SK-N-MC (cell line): ENCODE data around the gene ABHD2.

ENCODE experiments used
- DNase-seq: peaks from one replicate; pipeline ENCODE4 v3.0.0-alpha.2; 2011; ENCODE audit warnings: low read depth, low spot score
- H3K27ac ChIP-seq: fragments of 200-600 bp; sonication (generic); 2 replicates; pipeline ENCODE4 v1.5.1; 2016; ENCODE audit warnings: mixed run types
- H3K36me3 ChIP-seq: fragments of 200-600 bp; sonication (generic); 2 replicates; pipeline ENCODE4 v1.6.1; 2017; ENCODE audit warnings: antibody characterized with exemption, low read length, mixed read lengths; ENCODE audit not compliant: insufficient read depth
- H3K4me3 ChIP-seq: fragments of 200-600 bp; sonication (generic); 2 replicates; pipeline ENCODE4 v1.5.1; 2016
- H3K9ac ChIP-seq: fragments of 200-600 bp; sonication (generic); 2 replicates; pipeline ENCODE4 v1.8.0; 2017; ENCODE audit warnings: mixed run types, mixed read lengths; ENCODE audit not compliant: insufficient read length
- H3K9me3 ChIP-seq: fragments of 200-600 bp; sonication (generic); 2 replicates; pipeline ENCODE4 v1.6.1; 2017; ENCODE audit warnings: low read depth, mild to moderate bottlenecking, antibody characterized with exemption, low read length, moderate library complexity, mixed read lengths
- EZH2 ChIP-seq: fragments of 200-600 bp; sonication (generic); IDR thresholded peaks from one replicate; pipeline ENCODE4 v1.6.1; 2017; ENCODE audit warnings: antibody characterized with exemption
- FOXP2 ChIP-seq: optimal IDR thresholded peaks from 2 replicates; pipeline ENCODE3; 2011; ENCODE audit warnings: mild to moderate bottlenecking, moderate library complexity; ENCODE audit not compliant: insufficient read depth; ENCODE audit errors: extremely low read length, control extremely low read depth
- POLR2AphosphoS5 ChIP-seq: IDR thresholded peaks from 2 replicates; pipeline ENCODE4 v1.6.1; 2012; ENCODE audit warnings: mild to moderate bottlenecking, low read depth, low read length, borderline replicate concordance

Gene ABHD2

DNA sequence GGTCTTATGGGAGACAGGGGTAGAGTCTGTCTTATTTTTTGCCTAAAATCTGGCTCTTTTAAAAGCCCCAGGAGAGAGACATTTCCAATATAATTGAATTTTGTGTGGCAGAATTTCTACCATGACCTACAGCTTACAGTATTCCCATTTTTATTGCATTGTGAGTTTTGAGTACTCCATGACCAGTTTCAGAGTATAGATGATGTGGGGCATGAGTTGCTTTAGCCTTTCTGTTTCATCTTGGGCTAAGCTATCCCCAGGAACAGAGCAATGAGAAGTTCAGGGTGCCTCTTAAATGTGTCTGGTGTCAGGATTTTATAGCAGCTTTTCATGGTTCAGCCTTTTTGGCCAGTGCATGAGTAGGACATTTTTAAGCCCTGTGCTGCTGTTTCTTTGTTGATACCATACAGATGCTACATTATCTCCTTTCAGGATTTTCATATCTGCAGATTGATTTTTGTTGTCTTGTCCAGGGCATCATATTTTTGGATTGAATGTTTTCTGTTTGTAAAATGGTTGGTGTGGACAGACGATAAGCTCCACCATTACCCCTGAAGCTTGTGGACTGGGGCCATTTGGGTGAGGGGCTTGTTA, 3.5 kb downstream of the ABHD2 start:
- no peaks in the 10 kb centered on the region for H3K9me3 ChIP-seq
- H3K27ac ChIP-seq: no peak overlapping the region
- H3K9ac ChIP-seq: no peak overlapping the region
- TF ChIP-seq EZH2 (no peak), POLR2AphosphoS5 (no peak), FOXP2 (no peak)
- H3K36me3 ChIP-seq: no peaks in the 10 kb centered on the region
- H3K4me3 ChIP-seq: no peak overlapping the region
- no peak for DNase-seq

DNA sequence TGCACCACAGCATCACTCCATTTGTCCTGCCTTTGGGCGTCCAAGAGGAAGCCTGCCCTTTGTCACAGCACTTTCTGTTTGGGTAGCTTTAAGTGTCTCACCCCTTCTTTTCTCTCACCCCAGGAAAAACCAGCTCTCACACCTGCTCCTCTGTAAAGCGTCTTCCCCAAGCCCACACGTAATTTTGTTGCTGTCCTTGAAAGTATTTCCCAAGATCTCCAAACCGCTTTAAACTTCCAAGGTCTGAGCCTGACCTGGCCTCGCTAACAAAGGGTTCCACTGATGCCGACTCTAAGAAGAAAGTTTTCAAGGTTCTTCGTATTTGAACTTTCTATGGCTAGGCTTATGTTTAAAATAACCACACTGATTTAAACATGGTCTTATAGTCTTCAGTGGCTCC, 5.3 kb downstream of the ABHD2 start:
- Histone ChIP-seq H3K36me3 (no peaks in the 10 kb centered on the region), H3K9ac (no peak overlapping the region), H3K27ac (no peak overlapping the region), H3K4me3 (no peak overlapping the region), H3K9me3 (no peaks in the 10 kb centered on the region)
- no peak for TF ChIP-seq EZH2
- no peak for DNase-seq

DNA sequence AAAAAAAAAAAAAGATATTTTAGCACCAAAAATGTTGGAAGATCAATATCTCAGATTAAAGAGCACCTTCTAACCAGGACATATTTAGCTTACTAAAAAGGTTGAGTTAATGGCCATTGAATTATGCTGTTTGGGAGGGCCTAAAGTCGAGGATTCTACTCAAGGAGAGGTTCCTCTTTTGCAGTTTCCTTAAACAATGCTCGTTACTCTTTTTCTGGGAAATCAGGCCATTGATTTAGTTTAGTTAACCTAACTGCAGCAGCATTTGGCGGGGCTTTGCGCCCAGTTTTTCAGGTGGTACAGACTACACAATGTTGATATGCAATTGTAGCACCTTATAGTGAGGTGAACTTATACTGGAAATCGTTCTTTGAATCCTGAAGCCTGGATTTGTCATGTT, 6.8 kb downstream of the ABHD2 start:
- H3K36me3 ChIP-seq: no peaks in the 10 kb centered on the region
- no peak overlapping the region for H3K27ac ChIP-seq
- H3K4me3 ChIP-seq: no peak overlapping the region
- DNase-seq: no peak
- no peaks in the 10 kb centered on the region for H3K9me3 ChIP-seq
- TF ChIP-seq FOXP2 (no peak), POLR2AphosphoS5 (no peak), EZH2 (no peak)
- H3K9ac ChIP-seq: no peak overlapping the region

DNA sequence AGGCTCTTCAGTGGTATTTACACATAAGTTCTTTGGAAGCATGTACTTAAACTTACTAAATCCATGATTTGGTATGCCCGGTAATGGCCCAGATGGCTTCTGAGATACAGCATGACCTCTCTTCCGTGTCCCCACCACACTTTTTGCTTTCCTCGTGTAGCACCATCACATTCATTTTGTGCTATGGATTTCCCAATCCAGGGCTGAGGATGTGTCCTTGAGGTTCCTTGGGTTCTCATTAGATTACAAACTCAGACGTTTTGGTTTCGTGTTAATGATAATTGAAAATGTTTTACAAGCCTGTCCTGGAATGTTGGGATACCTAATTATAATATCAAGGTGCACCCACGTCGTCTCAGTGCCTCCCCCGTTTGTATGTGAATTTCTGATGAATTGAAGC, 7.3 kb downstream of the ABHD2 start:
- Histone ChIP-seq H3K36me3 (no peaks in the 10 kb centered on the region), H3K9me3 (no peaks in the 10 kb centered on the region), H3K4me3 (no peak overlapping the region), H3K27ac (no peak overlapping the region), H3K9ac (no peak overlapping the region)
- TF ChIP-seq FOXP2 (no peak), POLR2AphosphoS5 (no peak), EZH2 (no peak)
- no peak for DNase-seq

DNA sequence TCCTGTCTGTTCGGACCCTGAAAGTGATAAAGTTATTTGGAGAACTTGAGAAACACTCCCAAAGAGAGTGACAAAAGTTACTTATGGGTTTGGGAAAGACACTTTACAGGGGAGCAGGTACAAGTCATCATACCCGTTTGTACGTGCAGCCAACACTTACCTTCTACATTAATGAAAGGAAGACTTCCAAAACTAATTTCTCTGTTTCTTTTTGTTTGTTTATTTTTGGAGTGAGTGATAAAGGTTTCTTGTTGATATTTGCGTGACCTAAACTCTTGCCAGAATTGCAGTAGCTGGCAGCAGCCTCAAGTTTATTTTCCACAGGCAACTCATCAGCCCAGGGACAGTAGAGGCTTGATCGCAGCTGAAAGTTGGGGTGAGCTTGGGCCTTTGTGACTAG, 8.4 kb downstream of the ABHD2 start:
- TF ChIP-seq FOXP2 (no peak), EZH2 (no peak), POLR2AphosphoS5 (no peak)
- Histone ChIP-seq H3K9me3 (no peaks in the 10 kb centered on the region), H3K27ac (no peak overlapping the region), H3K36me3 (no peaks in the 10 kb centered on the region), H3K9ac (no peak overlapping the region), H3K4me3 (no peak overlapping the region)
- no peak for DNase-seq

DNA sequence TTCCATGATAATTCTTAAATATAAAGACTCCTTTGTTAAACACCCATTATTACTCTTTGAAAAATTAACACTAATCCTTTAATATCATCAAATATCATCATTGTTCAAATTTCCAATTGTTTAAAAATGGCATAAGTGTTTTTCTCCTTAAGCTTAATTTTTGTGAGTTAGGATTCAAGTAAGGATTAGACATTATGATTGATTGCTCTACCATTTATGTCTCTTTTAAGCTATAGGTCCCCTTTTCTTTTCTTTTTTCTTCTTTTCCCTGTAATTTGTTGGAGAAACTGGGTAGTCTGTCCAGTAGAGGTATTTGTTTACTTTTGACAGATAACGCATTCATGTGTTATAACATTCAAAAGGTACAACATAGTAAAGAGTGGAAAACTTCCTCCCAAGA, 9.1 kb downstream of the ABHD2 start:
- Histone ChIP-seq H3K27ac (no peak overlapping the region), H3K36me3 (no peaks in the 10 kb centered on the region), H3K9ac (no peak overlapping the region), H3K4me3 (no peak overlapping the region), H3K9me3 (no peaks in the 10 kb centered on the region)
- DNase-seq: no peak
- TF ChIP-seq EZH2 (no peak), FOXP2 (no peak), POLR2AphosphoS5 (no peak)

DNA sequence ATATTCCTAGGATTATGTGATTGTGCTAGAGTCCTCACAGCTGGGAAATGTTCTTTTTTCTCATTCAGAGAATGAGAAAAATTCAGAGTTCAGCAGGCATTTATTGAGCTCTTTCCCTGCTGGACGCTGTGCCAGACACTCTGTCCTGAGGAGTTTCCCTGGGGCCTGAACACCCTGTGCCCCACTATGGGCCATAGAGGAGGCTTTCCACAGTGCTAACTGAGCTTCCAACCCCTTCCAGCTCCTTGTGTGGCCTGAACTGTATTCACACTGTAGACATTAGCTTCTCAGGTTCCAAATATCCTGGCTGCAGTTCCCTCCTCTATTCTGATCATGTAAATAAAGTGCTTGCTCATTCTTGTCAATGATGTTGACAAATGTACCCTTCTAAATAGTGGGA, 10.0 kb downstream of the ABHD2 start:
- no peak overlapping the region for H3K9ac ChIP-seq
- no peak overlapping the region for H3K27ac ChIP-seq
- H3K9me3 ChIP-seq: no peaks in the 10 kb centered on the region
- no peak for TF ChIP-seq EZH2
- no peak for TF ChIP-seq POLR2AphosphoS5
- TF ChIP-seq FOXP2: no peak
- no peaks in the 10 kb centered on the region for H3K36me3 ChIP-seq
- no peak for DNase-seq
- no peak overlapping the region for H3K4me3 ChIP-seq

DNA sequence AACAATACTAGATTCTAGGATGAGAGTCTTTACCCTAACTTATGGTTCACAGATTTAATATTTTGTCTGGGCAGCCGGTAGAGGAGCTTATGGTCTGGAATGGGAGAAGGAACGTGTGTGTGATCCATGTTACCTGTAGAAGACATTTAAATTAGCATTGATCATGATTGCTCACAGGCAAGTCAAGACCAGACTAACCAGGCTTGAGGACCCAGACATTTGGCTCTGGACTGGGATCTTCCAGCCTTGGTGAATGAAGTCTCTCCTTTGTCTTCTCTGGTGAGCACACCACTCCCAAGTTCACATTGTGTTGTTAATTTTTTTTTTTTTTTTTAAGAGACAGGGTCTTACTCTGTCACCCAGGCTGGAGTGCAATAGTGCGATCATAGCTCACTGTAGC, 11.7 kb downstream of the ABHD2 start:
- Histone ChIP-seq H3K27ac (no peak overlapping the region), H3K9me3 (no peaks in the 10 kb centered on the region), H3K36me3 (no peaks in the 10 kb centered on the region), H3K9ac (no peak overlapping the region), H3K4me3 (no peak overlapping the region)
- TF ChIP-seq FOXP2 (no peak), EZH2 (no peak), POLR2AphosphoS5 (no peak)
- no peak for DNase-seq

DNA sequence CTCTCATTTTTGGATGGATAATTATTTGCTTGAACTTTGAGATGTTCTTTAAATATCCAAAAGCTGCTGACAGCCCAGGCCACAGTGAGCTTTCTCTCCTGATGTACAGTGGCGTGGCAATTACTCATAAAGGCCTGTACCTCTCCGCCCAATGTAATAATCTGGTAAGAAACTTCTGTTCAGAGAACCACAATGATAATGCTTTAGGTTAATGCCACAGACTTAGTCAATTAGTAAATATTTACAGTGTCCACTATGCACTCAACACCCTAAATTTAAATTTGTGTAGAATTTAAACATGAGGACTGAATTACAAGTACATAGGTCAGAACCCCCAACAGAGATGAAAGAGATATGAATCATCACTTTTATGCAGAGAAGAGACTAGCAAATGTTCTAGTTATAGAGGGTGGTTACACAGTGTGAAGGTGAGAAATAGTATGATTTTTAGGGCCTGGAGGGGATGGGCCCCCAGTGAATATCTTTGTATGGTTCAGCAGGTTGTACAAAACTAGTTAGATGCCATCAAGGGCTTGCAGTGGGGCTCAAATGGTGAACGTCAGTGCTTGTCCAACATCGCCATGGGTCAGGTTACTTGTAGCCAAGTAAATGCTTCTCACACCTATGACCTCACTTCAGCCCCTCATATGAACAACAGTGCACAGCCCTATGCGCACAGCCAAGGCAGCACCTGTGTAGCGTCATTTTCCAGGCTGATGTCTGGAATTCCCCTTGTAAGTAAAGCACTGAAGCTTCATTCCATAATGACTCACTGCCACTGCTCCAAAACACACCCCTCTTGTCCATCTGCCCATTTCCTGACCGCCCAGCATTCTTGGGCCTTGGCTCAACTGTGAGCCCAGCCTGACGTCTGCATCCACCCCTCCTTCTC, 13.3 kb downstream of the ABHD2 start:
- Histone ChIP-seq H3K4me3 (no peak overlapping the region), H3K36me3 (no peaks in the 10 kb centered on the region), H3K9me3 (no peaks in the 10 kb centered on the region), H3K27ac (no peak overlapping the region), H3K9ac (no peak overlapping the region)
- DNase-seq: no peak
- no peak for TF ChIP-seq POLR2AphosphoS5
- no peak for TF ChIP-seq FOXP2
- no peak for TF ChIP-seq EZH2
